ENCODE data around the gene HCFC1R1. TPM values are rescaled to one million over a fixed set of nuclear protein-coding genes. Genes with fewer than 3 reads are reported as not detected.

Gene HCFC1R1
- polyA plus RNA-seq, 1 of the 3 experiments (the other 2 are of a cell fraction), result 54.9 TPM

DNA sequence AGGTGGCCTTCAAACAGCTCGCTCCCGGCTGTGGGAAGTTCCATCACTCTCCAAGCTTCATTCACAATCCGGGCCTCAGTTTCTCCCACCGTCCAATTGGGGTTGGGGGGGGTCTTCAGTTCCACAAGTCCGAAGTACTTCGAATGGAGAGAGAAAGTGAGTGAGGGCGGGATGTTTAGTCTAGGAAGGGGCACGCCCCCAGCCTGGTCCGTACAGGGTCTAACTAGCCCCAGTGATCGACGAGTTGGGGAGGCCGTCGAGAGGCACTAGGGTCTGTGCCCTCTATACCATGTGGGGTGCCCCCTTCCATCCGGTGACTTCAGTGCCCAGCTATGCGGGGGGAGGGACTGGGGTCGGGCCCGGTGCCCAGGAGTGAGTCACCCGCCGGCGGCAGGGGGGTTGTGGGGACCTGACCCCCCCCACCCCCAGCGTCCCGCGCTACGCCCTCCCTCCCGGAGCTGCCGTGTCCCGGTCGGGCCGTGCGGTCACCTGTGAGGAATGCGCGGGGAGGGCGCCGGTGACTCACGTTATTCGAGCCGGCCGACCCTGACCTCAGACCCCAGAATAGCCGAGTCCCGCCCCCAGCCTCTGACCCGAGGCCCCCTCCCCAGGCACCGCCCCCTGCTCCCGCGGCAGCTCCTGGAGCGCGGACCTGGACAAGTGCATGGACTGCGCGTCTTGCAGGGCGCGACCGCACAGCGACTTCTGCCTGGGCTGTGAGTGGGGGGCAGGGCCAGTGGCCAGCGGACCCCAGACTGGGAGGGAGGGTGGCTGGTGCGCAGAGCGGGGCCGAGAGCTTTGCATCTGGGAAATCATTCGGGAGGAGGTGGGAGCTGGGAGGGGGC, 2.9 kb downstream of the HCFC1R1 start (continued):
- TF ChIP-seq FOXM1 (IDR thresholded peaks at IDR 0.05; ENCODE audit: low read depth) (0 out of 2 replicates have a peak, but pooled peaks have one; percentile 47), RXRA (IDR thresholded peaks at IDR 0.05; ENCODE audit: borderline replicate concordance, low read depth) (peak; percentile 98)
- TF ChIP-seq, protein P1, sequence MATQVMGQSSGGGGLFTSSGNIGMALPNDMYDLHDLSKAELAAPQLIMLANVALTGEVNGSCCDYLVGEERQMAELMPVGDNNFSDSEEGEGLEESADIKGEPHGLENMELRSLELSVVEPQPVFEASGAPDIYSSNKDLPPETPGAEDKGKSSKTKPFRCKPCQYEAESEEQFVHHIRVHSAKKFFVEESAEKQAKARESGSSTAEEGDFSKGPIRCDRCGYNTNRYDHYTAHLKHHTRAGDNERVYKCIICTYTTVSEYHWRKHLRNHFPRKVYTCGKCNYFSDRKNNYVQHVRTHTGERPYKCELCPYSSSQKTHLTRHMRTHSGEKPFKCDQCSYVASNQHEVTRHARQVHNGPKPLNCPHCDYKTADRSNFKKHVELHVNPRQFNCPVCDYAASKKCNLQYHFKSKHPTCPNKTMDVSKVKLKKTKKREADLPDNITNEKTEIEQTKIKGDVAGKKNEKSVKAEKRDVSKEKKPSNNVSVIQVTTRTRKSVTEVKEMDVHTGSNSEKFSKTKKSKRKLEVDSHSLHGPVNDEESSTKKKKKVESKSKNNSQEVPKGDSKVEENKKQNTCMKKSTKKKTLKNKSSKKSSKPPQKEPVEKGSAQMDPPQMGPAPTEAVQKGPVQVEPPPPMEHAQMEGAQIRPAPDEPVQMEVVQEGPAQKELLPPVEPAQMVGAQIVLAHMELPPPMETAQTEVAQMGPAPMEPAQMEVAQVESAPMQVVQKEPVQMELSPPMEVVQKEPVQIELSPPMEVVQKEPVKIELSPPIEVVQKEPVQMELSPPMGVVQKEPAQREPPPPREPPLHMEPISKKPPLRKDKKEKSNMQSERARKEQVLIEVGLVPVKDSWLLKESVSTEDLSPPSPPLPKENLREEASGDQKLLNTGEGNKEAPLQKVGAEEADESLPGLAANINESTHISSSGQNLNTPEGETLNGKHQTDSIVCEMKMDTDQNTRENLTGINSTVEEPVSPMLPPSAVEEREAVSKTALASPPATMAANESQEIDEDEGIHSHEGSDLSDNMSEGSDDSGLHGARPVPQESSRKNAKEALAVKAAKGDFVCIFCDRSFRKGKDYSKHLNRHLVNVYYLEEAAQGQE (IDR thresholded peaks at IDR 0.05; ENCODE audit: low read depth, low read length), result peak; percentile 69
- TF ChIP-seq, protein P2, sequence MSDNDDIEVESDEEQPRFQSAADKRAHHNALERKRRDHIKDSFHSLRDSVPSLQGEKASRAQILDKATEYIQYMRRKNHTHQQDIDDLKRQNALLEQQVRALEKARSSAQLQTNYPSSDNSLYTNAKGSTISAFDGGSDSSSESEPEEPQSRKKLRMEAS (IDR thresholded peaks at IDR 0.05; ENCODE audit: low read depth), result peak; percentile 96

DNA sequence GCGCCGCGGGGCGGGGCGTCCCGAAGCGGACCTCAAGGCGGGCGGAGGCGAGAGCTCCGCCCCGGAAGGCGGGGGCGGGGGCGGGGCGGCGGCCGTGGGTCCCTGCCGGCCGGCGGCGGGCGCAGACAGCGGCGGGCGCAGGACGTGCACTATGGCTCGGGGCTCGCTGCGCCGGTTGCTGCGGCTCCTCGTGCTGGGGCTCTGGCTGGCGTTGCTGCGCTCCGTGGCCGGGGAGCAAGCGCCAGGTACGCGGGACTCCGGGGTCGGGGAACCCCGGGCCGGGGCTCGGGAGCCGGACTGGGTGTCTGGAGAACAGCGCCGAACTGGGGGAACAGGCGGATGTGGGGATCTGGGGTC, 3.5 kb downstream of the HCFC1R1 start, which contains the start of gene TNFRSF12A:
TNFRSF12A (plus strand) TSS at position 122 of the 357 bp plus-strand sequence; CDS start at position 152, 30 bp downstream.
- peak within 1 kb of the TSS; percentile 99 for H3K4me2 ChIP-seq
- peak within 1 kb of the TSS; percentile 100 for H3K9ac ChIP-seq
- peaks cover 11% of the 10 kb centered on the region; the same call in 1 of the 2 replicates for H3K79me2 ChIP-seq (ENCODE audit: insufficient read depth)
- no peaks in the 10 kb centered on the region for H3K9me2 ChIP-seq
- TF ChIP-seq FOXJ3 (CRISPR knock-in tag; IDR thresholded peaks at IDR 0.05), result no peak
- no peak for TF ChIP-seq RXRA (IDR thresholded peaks at IDR 0.05; ENCODE audit: borderline replicate concordance, low read depth)
- no peak for TF ChIP-seq NRF1 (IDR thresholded peaks at IDR 0.05; ENCODE audit: low read depth, low read length)
- TF ChIP-seq MEF2A (IDR thresholded peaks at IDR 0.05; ENCODE audit: borderline replicate concordance, low read depth), result no peak
- peak; percentile 93 for TF ChIP-seq TAF1 (IDR thresholded peaks at IDR 0.05; ENCODE audit: borderline replicate concordance, low read depth, low read length)
- TF ChIP-seq RFX5 (IDR thresholded peaks at IDR 0.05; ENCODE audit: low read length), result no peak
- TF ChIP-seq MXI1 (IDR thresholded peaks at IDR 0.05; ENCODE audit: low read depth, low read length), result peak; percentile 65; the same call in 1 of the 2 replicates
- TF ChIP-seq SIN3A (IDR thresholded peaks at IDR 0.05; ENCODE audit: borderline replicate concordance, low read depth, low read length), result peak; percentile 53; the same call in 1 of the 2 replicates
- peak; percentile 87 for TF ChIP-seq POLR2AphosphoS5 (IDR thresholded peaks at IDR 0.05; ENCODE audit: low read depth, low read length)
- TF ChIP-seq, protein P1 (IDR thresholded peaks at IDR 0.05; ENCODE audit: low read depth, low read length), result peak; percentile 60; the same call in 1 of the 2 replicates
- H3K36me3 ChIP-seq (replicated peaks in 1 of 2; ENCODE audit: control insufficient read depth in 1 of 2, insufficient read depth in 2 of 2, low read length in 1 of 2), result peaks cover 4 to 16% of the 10 kb centered on the region in 2 experiments
- no peaks in the 10 kb centered on the region for H3K9me3 ChIP-seq
- peaks cover 8 to 33% of the 10 kb centered on the region in 2 experiments; a peak in 3 of 4 replicates for H3K4me1 ChIP-seq (ENCODE audit: control insufficient read depth in 1 of 2, insufficient read depth in 2 of 2, low read depth in 1 of 2, low read length in 1 of 2)
- H3K4me3 ChIP-seq (ENCODE audit: low read depth in 2 of 2, low read length in 1 of 2), result peak within 1 kb of the TSS; percentile 80 to 88
- CTCF ChIA-PET, result interaction anchor here (0.8 to 8.5 kb wide), 7 partner anchors 8 to 152 kb away, joined by 3 to 111 read pairs (median 4); partner anchors contain the start of gene CLDN9
- H2AFZ ChIP-seq (ENCODE audit: low read depth), result 0 out of 2 replicates have a peak within 1 kb of the TSS, but pooled peaks have one; percentile 81
- POLR2A ChIA-PET, result interaction anchor here (1.3 to 1.4 kb wide), 2 partner anchors 10 to 16 kb away, joined by 4 to 8 read pairs; no protein-coding TSS in a partner anchor
- peak within 1 kb of the TSS; percentile 87 to 99 for H3K27ac ChIP-seq (ENCODE audit: low read depth in 2 of 2, low read length in 1 of 2)
- no CpG with 5 or more reads among the region's 49 CpGs for WGBS (ENCODE audit: low lambda C conversion rate)
- H3K27me3 ChIP-seq (ENCODE audit: insufficient read depth), result no peaks in the 10 kb centered on the region
- peak; percentile 95 for DNase-seq
- H4K20me1 ChIP-seq (ENCODE audit: insufficient read depth), result peaks cover 8% of the 10 kb centered on the region
- peaks cover 36% of the 10 kb centered on the region for H3F3A ChIP-seq (replicated peaks; ENCODE audit: insufficient read depth)
